GM19193 (cell line): ENCODE measurements around the gene MARCKS.

ENCODE experiments used
- POLR2A ChIP-seq: IDR thresholded peaks from 4 replicates; pipeline ENCODE4 v1.6.1; 2011; ENCODE audit not compliant: insufficient read depth, insufficient read length; ENCODE audit errors: extremely low read depth

Gene MARCKS

GRCh38 chr6:113856625-113857555, at the start of gene MARCKS:
Gene MARCKS, plus strand, starts transcription at chr6:113857345. Its CDS starts 401 bp downstream, at chr6:113857746.
- peak; percentile 77 for TF ChIP-seq POLR2A

- no peak for TF ChIP-seq POLR2A
Measured at GRCh38 chr6:113809826-113810225, 47.3 kb upstream of the MARCKS start.

GRCh38 chr6:113813142-113813541, 44.0 kb upstream of the MARCKS start:
- no peak for TF ChIP-seq POLR2A

- no peak for TF ChIP-seq POLR2A
Measured at GRCh38 chr6:113818578-113818977, 38.6 kb upstream of the MARCKS start.

- TF ChIP-seq POLR2A, result no peak
Measured at GRCh38 chr6:113819169-113819830, 37.8 kb upstream of the MARCKS start.

GRCh38 chr6:113820761-113821160, 36.4 kb upstream of the MARCKS start:
- TF ChIP-seq POLR2A, result no peak

GRCh38 chr6:113821445-113821844, 35.7 kb upstream of the MARCKS start:
- TF ChIP-seq POLR2A, result no peak

GRCh38 chr6:113823916-113824315, 33.2 kb upstream of the MARCKS start:
- no peak for TF ChIP-seq POLR2A

- no peak for TF ChIP-seq POLR2A
Measured at GRCh38 chr6:113824411-113824810, 32.7 kb upstream of the MARCKS start.

GRCh38 chr6:113824866-113825265, 32.3 kb upstream of the MARCKS start:
- no peak for TF ChIP-seq POLR2A

GRCh38 chr6:113825781-113826180, 31.4 kb upstream of the MARCKS start:
- no peak for TF ChIP-seq POLR2A

- no peak for TF ChIP-seq POLR2A
Measured at GRCh38 chr6:113828984-113829695, 28.0 kb upstream of the MARCKS start.

GRCh38 chr6:113829696-113830045, 27.5 kb upstream of the MARCKS start:
- TF ChIP-seq POLR2A, result no peak

- no peak for TF ChIP-seq POLR2A
Measured at GRCh38 chr6:113830140-113830539, 27.0 kb upstream of the MARCKS start.

GRCh38 chr6:113833537-113833936, 23.6 kb upstream of the MARCKS start:
- TF ChIP-seq POLR2A, result no peak
